Stomach (tissue), 9 donors: ENCODE results near the gene CSNK1G1. TPM values are rescaled to one million over a fixed set of nuclear protein-coding genes. Genes with fewer than 3 reads are reported as not detected.

Experiments
- DNase-seq, 2 donors: peaks; one replicate each; pipeline versions ENCODE4 v3.0.0 to v3.0.0-alpha.2; 2013 to 2019
- H3K27ac ChIP-seq, 5 donors: fragments of 200-600 bp in 4 of 5; sonication (generic) in 4 of 5; one replicate each; pipeline ENCODE4 v1.5.1; 2013 to 2019; ENCODE audit warnings: mild to moderate bottlenecking in 1 of 5, moderate library complexity in 1 of 5
- H3K27me3 ChIP-seq, 3 donors: fragments of 200-600 bp; sonication (generic); one replicate each; pipeline ENCODE4 v1.5.1; 2017 to 2019; ENCODE audit warnings: mixed run types in 1 of 3
- H3K36me3 ChIP-seq, 4 donors: fragments of 200-600 bp; sonication (generic); 1 replicate in 3 of 4; 2 replicates in 1 of 4; pipeline ENCODE4 v1.5.1; 2016 to 2019
- H3K4me1 ChIP-seq, 4 donors: fragments of 200-600 bp; sonication (generic); one replicate each; pipeline ENCODE4 v1.5.1; 2016 to 2019
- H3K4me3 ChIP-seq, 4 donors: fragments of 200-600 bp; sonication (generic) in 3 of 4; one replicate each; pipeline ENCODE4 v1.5.1; 2016 to 2019; ENCODE audit warnings: mild to moderate bottlenecking in 1 of 4
- H3K9me3 ChIP-seq, 4 donors: fragments of 200-600 bp; sonication (generic); one replicate each; pipeline ENCODE4 v1.5.1; 2016 to 2019
- EP300 ChIP-seq: sonication (generic); formaldehyde crosslinking; IDR thresholded peaks from one replicate; pipeline ENCODE4 v1.6.1; 2017; ENCODE audit warnings: antibody characterized with exemption
- POLR2A ChIP-seq, 4 donors: fragments of 450-650 bp; IDR thresholded peaks; one replicate each; pipeline ENCODE4 v1.6.1; 2016; ENCODE audit warnings: antibody characterized with exemption in 4 of 4, control low read depth in 2 of 4, mild to moderate bottlenecking in 1 of 4, moderate library complexity in 1 of 4
- POLR2AphosphoS5 ChIP-seq, 3 donors: sonication (generic); formaldehyde crosslinking; IDR thresholded peaks; one replicate each; pipeline ENCODE4 v1.6.1; 2016; ENCODE audit warnings: antibody characterized with exemption in 3 of 3
- WGBS, 5 donors: extraction: QIAGEN DNeasy Blood & Tissue Kit in 3 of 5; methylation state at CpG; one replicate each; pipeline versions ENCODE4 v1.1.5 to v1.1.7; 2013 to 2018; 5-methylcytosine and 5-hydroxymethylcytosine counted together
- intact Hi-C: fragments of 100-400 bp; cut with DNase I; formaldehyde crosslinking; loops from one replicate; pipeline ENCODE4 v1.15.1; 2023; ENCODE audit warnings: low total_unique reads
- polyA plus RNA-seq, 3 donors: library from polyadenylated mRNA; stranded (reverse); fragments of 200-250 nt; gene quantifications; one replicate each; pipeline ENCODE4 v1.2.3, GENCODE V29; 2013
- total RNA-seq, 5 donors: library from RNA; depleted of rRNA; stranded (reverse); fragments of >200 nt; gene quantifications; one replicate each; pipeline versions ENCODE4 v1.1.0 to v1.2.3, GENCODE V29; 2014 to 2016
- TF ChIP-seq, protein P1 (sequence below), 7 experiments: fragments of 450-650 bp in 4 of 7; fragments of 200-600 bp in 3 of 7; sonication (generic) in 3 of 7; IDR thresholded peaks; one replicate each; pipeline ENCODE4 v1.5.1; 2016 to 2019; ENCODE audit warnings: antibody characterized with exemption in 7 of 7, control low read depth in 2 of 7, mild to moderate bottlenecking in 1 of 7
- donor health status: healthy with polysubstance abuse.
- donor health status: Bipolar disorder and iron deficiency.
- donor health status: healthy.

CSNK1G1 gene
- total and polyA plus RNA-seq, 8 donors = 2.4 to 63.1 (median 5.4) TPM

DNA sequence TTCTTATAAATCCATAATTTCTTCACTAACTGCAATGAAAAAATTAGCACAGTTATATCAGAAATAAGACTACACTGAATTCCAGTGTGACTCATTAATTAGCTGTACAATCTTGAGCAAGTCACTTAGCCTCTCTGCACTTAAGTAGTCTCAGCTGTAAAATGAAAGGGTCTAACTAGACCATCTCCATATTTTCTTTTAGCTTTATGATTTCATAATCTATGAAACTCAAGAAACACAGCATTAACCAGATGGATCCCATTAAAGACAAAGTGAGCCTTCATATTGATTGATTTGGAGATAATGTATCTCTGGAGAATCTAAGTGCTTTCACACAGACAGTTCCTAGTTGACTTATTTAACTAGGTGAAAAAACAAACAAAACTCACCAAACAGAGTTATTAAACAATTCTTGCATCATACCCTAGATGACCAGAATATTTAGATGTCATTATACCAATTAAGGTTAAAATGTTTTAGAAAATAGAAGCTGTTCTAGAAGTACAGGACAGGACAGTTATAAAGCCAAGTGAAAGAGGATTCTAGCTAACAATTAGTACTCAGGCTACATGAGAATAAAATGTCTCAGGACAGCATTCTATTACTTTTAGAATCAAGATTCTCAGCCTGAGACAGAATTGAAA is 11.2 kb downstream of the CSNK1G1 start:
- TF ChIP-seq POLR2AphosphoS5 (IDR thresholded peaks at IDR 0.05) (no peak), EP300 (no peak), POLR2A (IDR thresholded peaks at IDR 0.05) (no peak)
- TF ChIP-seq, protein P1, sequence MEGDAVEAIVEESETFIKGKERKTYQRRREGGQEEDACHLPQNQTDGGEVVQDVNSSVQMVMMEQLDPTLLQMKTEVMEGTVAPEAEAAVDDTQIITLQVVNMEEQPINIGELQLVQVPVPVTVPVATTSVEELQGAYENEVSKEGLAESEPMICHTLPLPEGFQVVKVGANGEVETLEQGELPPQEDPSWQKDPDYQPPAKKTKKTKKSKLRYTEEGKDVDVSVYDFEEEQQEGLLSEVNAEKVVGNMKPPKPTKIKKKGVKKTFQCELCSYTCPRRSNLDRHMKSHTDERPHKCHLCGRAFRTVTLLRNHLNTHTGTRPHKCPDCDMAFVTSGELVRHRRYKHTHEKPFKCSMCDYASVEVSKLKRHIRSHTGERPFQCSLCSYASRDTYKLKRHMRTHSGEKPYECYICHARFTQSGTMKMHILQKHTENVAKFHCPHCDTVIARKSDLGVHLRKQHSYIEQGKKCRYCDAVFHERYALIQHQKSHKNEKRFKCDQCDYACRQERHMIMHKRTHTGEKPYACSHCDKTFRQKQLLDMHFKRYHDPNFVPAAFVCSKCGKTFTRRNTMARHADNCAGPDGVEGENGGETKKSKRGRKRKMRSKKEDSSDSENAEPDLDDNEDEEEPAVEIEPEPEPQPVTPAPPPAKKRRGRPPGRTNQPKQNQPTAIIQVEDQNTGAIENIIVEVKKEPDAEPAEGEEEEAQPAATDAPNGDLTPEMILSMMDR (IDR thresholded peaks at IDR 0.05) = no peak
- H3K9me3 ChIP-seq = no peaks in the 10 kb centered on the region
- no peak for DNase-seq

DNA sequence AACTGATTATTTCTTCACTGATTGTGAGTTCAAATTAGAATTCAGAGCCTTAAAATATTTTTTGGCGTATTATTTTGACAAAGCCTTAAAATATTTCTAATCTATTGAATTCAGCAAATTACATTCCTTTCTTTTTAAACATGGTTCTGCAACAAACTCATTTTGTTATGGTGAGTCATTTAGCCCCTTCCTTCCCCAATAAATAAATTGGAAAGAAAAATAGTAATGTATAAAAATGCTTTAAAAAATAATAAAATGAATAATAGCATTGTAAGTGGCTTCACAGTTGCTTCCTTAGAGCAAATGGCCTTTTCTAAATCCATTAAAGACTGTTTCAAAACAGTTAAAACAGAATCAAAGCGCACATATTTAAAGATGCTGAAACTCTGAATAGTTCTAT is 12.1 kb downstream of the CSNK1G1 start:
- Histone ChIP-seq H3K36me3 (peaks cover 7 to 36% (median 20%) of the 10 kb centered on the region in 4 donors), H3K4me3 (no peak overlapping the region), H3K9me3 (no peaks in the 10 kb centered on the region), H3K27me3 (no peaks in the 10 kb centered on the region), H3K27ac (no peak overlapping the region), H3K4me1 (peaks cover 0 to 29% (median 7%) of the 10 kb centered on the region in 4 donors)
- DNase-seq = no peak
- 84 to 95% (median 91%) methylated on average over 2 of the region's 2 CpGs for WGBS, 5 donors
- intact Hi-C loops = no loop called here
- no peak for TF ChIP-seq POLR2A (IDR thresholded peaks at IDR 0.05)
- no peak for TF ChIP-seq POLR2AphosphoS5 (IDR thresholded peaks at IDR 0.05)
- TF ChIP-seq, protein P1 (IDR thresholded peaks at IDR 0.05) = no peak
- no peak for TF ChIP-seq EP300

More for the DNA sequence above, 11.2 kb downstream of the CSNK1G1 start:
- H3K27ac ChIP-seq = no peak overlapping the region
- intact Hi-C loops = no loop called here
- peaks cover 0 to 29% (median 7%) of the 10 kb centered on the region in 4 donors for H3K4me1 ChIP-seq
- H3K27me3 ChIP-seq = no peaks in the 10 kb centered on the region
- H3K36me3 ChIP-seq = peaks cover 7 to 36% (median 20%) of the 10 kb centered on the region in 4 donors
- no peak overlapping the region for H3K4me3 ChIP-seq

DNA sequence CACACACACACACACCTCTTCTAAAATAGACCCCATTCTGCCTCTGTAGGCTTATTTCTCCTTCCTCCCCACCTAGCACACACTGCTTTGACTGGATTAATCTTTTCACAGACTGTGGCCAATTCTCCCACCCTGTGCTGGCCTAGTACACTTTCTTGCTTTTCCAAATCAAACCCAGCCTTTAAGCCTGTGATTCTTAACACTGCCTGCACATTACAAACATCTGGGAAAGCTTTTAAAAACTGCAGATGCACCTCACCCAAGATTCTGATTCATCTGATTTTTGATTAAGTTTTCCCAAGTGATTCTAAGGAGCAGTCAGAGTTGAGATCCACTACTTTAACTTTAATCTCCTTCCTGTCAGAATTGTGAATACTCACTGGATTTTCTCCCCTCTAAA is 12.8 kb downstream of the CSNK1G1 start:
- peaks cover 7 to 30% (median 20%) of the 10 kb centered on the region in 4 donors for H3K36me3 ChIP-seq
- no peaks in the 10 kb centered on the region for H3K9me3 ChIP-seq
- TF ChIP-seq EP300 = no peak
- no peak for TF ChIP-seq POLR2AphosphoS5 (IDR thresholded peaks at IDR 0.05)
- TF ChIP-seq, protein P1 (IDR thresholded peaks at IDR 0.05) = no peak
- TF ChIP-seq POLR2A (IDR thresholded peaks at IDR 0.05) = no peak
- no peak for DNase-seq
- H3K27ac ChIP-seq = no peak overlapping the region
- intact Hi-C loops = no loop called here
- peaks cover 0 to 26% (median 7%) of the 10 kb centered on the region in 4 donors for H3K4me1 ChIP-seq
- H3K27me3 ChIP-seq = no peaks in the 10 kb centered on the region
- H3K4me3 ChIP-seq = no peak overlapping the region

DNA sequence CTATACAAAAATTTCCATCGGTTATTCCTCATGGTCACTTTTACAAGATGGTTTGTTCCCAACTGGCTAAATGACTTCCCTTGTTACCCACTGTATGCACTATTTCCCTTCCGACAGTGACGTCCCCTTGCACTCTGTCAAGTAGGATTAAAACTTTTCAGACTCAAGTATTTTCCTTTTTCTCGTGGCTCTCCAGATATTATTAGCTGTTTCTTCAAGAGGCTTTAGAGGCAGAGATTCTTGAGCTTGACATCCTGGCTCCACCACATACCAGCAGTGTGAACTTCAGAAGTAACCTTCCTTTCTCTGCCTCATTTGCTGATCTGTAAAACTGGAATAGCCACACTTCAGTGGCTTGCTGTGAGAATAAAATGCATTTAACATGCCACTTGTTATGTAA is 14.0 kb downstream of the CSNK1G1 start:
- H3K9me3 ChIP-seq = no peaks in the 10 kb centered on the region
- H3K4me3 ChIP-seq = no peak overlapping the region
- H3K36me3 ChIP-seq = peaks cover 7 to 18% (median 11%) of the 10 kb centered on the region in 4 donors
- no peaks in the 10 kb centered on the region for H3K27me3 ChIP-seq
- DNase-seq = no peak
- intact Hi-C loops = no loop called here
- TF ChIP-seq POLR2AphosphoS5 (IDR thresholded peaks at IDR 0.05) = no peak
- TF ChIP-seq, protein P1 (IDR thresholded peaks at IDR 0.05) = no peak
- no peak overlapping the region for H3K27ac ChIP-seq
- WGBS, 5 donors = 77 to 93% (median 91%) methylated on average over 4 of the region's 4 CpGs
- peaks cover 0 to 23% (median 7%) of the 10 kb centered on the region in 4 donors for H3K4me1 ChIP-seq
